SU-DHL-6 (cell line): Measurements from ENCODE around the gene MAN2A1.

Experiments used
- CTCF ChIP-seq: fragments of 200-600 bp; sonication (generic); IDR thresholded peaks from one replicate; pipeline ENCODE4 v1.5.1; 2017; ENCODE audit warnings: antibody characterized with exemption, mild to moderate bottlenecking, low read length, moderate library complexity; ENCODE audit not compliant: insufficient read depth, poor library complexity, severe bottlenecking
- EZH2phosphoT487 ChIP-seq: fragments of 200-600 bp; sonication (generic), shearing (Covaris generic); conservative IDR thresholded peaks from 2 replicates; pipeline ENCODE4 v1.6.1; 2018; ENCODE audit warnings: mild to moderate bottlenecking, antibody characterized with exemption, low read length, moderate library complexity, mixed read lengths

- no peak for TF ChIP-seq CTCF
- TF ChIP-seq EZH2phosphoT487, result no peak
These were observed 67.8 kb downstream of the MAN2A1 start for GRCh38 chr5:109757490-109757889.
